ACHN (cell line): ENCODE results near the gene NME2.

Experiments
- DNase-seq: peaks from one replicate; pipeline ENCODE4 v3.0.0-alpha.2; 2015
- in situ Hi-C: cut with HindIII; loops from 2 replicates; pipeline ENCODE4 v1.10.0; 2017; ENCODE audit warnings: low sequenced_read_pairs, low pct_ligation_motif_present, low pct_unique_long_range_greater_than_20kb

Gene NME2

DNA sequence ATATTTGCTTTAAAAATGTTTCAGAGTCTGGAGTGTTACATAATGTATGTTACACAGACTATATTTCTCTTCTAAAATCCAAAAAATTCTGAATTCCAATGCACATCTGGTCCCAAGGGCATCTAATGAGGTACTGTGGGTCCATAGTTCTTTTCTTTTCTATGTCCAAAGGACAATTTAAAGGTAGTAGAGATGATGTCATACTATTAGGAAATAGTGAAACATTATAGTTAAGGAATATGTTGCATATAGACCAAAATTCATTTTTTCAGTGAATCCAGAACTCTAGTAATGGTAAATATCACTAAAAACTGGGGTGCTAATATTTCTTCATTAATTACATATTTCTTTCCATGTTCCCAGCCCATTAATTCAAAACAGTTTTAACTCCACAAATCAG is 23.0 kb downstream of the NME2 start:
- in situ Hi-C loops: no loop called here
- DNase-seq: no peak

DNA sequence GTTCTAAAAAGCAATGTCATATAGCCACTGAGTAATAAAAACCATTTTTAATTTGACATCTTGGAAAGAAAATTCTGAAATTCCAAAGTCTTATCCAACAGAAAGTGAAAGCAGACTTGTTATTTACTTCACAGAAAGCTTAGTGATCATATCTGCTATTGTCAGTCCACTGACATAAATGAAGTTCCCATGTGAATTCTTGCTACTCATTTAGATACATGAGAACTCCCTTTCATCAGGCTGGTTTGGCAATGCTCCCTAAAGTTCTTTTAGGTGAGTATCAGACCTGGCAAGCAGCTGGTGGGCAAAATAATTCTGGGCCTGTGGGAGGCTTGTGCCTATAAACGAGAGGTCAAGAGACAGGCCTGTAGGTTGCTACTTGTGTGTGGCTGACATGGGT is 23.4 kb downstream of the NME2 start:
- in situ Hi-C loops: no loop called here
- no peak for DNase-seq

DNA sequence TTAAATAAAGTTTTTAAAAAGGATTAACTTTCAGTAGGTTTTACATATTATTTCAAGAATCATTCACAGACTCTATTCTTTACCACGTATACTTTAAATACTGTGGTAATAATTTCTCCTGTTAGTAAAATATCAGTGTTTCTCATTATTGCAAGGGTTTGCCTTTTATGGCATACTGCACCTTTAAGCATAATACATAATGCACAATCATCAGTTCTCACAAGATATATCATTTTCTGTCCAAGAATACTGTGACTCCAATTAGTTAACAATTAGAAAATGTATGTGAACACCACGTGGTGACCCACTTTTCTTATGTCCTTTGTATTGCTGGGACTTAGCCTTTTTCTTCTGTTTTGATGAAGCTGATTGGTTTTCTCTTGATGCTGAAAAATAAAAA is 25.7 kb downstream of the NME2 start:
- in situ Hi-C loops: no loop called here
- DNase-seq: no peak

DNA sequence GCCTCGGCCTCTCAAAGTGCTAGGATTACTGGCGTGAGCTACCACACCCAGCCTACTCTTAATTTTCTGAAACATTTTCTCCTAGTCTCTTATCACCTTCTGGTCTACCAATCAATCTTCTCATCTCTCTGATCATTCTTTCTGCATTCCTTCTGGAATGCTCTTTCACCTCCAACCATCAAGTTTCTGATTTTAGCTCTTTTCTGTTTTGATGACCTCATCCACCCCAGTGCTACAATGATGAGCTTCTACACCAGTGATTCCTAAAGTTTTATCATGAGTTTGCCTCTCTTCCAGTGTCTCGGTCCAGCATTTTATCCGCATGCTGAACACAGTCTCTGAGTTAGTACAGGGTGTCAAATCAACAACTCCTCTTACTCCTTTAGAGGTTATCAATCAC is 31.5 kb downstream of the NME2 start:
- in situ Hi-C loops: no loop called here
- DNase-seq: no peak

DNA sequence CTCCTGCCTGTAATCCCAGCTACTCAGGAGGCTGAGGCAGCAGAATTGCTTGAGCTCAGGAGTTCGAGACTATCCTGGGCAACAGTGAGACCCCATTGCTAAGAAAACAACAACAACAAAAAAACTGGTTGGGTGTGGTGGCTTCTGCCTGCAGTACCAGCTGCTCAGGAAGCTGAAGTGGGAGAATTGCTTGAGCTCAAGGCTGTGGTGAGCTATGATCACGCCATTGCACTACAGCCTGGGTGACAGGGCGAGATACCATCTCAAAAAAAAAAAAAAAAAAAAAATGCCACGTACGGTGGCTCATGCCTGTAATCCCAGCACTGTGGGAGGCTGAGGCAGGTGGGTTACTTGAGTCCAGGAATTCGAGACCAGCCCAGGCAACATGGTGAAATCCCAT is 34.1 kb downstream of the NME2 start:
- no peak for DNase-seq
- in situ Hi-C loops: no loop called here

DNA sequence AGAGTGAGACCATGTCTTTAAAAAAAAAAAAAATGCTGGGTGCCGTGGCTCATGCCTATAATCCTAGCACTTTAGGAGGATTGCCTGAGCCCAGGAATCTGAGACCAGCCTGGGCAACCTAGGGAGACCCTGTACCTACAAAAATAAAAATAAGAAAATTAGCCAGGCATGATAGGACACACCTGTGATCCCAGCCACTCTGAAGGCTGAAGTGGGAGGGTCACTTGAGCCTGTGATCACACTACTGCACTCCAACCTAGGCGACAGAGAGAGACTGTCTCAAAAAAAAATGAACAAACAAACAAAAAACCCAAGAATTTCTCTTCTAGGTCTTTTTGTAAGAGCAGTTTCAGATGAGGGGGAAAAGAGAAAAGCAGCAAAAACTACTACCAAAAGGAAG is 34.6 kb downstream of the NME2 start:
- in situ Hi-C loops: no loop called here
- DNase-seq: no peak

DNA sequence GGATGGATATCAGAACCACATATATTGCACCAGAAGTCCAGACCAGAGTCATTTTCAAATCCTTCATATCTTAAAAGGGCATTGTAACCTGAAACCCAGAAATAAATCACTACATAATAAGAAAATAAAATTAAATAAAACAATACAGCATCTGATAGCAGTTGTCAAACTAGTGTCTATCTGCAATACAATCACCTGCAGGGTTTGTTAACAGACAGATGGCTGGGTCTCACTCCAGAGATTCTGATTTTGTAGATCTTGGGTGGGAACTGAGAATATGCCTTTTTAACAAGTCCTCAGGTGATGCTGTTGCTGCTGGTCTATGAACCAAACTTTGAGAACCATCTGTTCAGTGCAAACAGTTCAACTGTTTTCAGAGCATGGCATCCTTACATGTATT is 37.6 kb downstream of the NME2 start:
- in situ Hi-C loops: no loop called here
- DNase-seq: no peak

DNA sequence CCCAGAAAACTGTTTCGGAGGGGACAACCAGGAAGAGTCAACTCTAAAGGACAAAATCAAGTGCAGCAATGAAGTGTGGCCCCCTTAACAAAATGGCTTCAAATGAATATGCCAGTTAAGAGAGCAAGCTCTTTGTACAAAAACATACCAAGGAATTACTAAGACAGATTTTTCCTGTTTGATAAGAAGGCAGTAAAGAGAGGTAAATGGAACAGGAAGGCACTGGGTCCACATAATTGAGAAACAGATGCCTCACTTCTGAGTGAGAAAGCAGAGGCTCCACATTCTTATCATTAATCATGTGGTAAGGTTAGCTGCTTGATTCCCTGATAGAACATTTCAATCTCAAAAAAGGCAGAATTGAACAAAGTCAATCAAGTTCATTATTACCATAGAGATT is 48.7 kb downstream of the NME2 start:
- no peak for DNase-seq
- in situ Hi-C loops: no loop called here

DNA sequence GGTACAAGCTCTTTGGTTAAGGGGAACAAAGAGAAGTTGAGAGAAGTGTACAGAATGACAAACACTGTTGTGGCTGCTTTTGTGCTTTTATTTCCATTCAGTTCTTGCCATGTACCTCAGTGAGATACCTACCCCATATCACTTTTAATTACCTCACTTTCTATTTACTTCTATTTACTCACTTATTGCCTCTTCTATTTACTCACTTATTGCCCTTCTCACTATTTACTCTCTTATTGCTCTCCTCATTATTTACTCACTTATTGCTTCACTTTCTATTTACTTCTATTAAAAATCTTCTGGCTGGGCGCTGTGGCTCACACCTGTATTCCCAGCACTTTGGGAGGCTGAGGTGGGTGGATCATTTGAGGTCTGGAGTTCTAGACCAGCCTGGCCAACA is 51.7 kb downstream of the NME2 start:
- in situ Hi-C loops: no loop called here
- no peak for DNase-seq

DNA sequence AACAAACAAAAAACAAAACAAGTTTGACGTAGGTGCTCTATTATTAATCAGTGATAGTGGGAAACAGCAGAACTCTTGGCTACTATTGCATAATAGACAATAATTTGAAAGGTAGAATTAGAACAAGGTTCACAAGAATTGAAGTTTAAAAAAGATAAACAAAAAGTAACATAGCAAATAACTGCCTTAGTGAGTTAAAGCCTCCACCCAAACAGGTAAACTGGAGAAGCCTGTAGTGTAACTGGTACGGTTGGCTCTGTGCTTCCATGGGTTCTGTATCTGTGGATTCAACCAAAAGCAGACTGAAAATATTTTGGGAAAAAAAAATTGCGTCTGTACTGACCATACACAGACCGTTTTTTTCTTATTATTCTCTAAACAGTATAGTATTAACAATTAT is 55.1 kb downstream of the NME2 start:
- DNase-seq: no peak
- in situ Hi-C loops: no loop called here
